ENCODE measurements around the gene LRPAP1.
"Not testable (repeated sequence)": the region's sequence is repeated elsewhere in the genome, so short reads cannot be mapped to it uniquely, and the experiment has no call there.

GRCh38 chr4:3551366-3551765 lies 19.1 kb upstream of the LRPAP1 start:
- TF ChIP-seq ZNF423 (CRISPR knock-in tag; IDR thresholded peaks at IDR 0.05); CTCF (IDR thresholded peaks at IDR 0.05); SMAD4 (CRISPR knock-in tag; IDR thresholded peaks at IDR 0.05): not testable (repeated sequence)
